Esophagus muscularis mucosa (tissue), 4 donors: ENCODE data around the gene CDPF1.

Experiments
- CTCF ChIP-seq, 3 experiments: fragments of 200-600 bp in 2 of 3; fragments of 450-650 bp in 1 of 3; sonication (generic) in 2 of 3; IDR thresholded peaks; one replicate each; pipeline ENCODE4 v1.5.1; 2017 to 2019; ENCODE audit warnings: antibody characterized with exemption in 3 of 3, mild to moderate bottlenecking in 2 of 3, moderate library complexity in 1 of 3
- EP300 ChIP-seq: sonication (generic); formaldehyde crosslinking; IDR thresholded peaks from one replicate; pipeline ENCODE4 v1.6.1; 2017; ENCODE audit warnings: antibody characterized with exemption
- POLR2A ChIP-seq: fragments of 450-650 bp; IDR thresholded peaks from one replicate; pipeline ENCODE4 v1.6.1; 2017; ENCODE audit warnings: antibody characterized with exemption, moderate library complexity, mild to moderate bottlenecking, low read depth
- POLR2AphosphoS5 ChIP-seq, 2 donors: sonication (generic); formaldehyde crosslinking; IDR thresholded peaks; one replicate each; pipeline ENCODE4 v1.6.1; 2017; ENCODE audit warnings: antibody characterized with exemption in 2 of 2

- TF ChIP-seq CTCF (IDR thresholded peaks at IDR 0.05) (no peak), POLR2A (no peak), POLR2AphosphoS5 (IDR thresholded peaks at IDR 0.05) (no peak), EP300 (no peak)
Observed at GRCh38 chr22:46201059-46201757, 48.9 kb downstream of the CDPF1 start.
